Activated T-helper 1 cell treated with Interleukin-2 at 50 U/mL for 16 hours (primary cell): Measurements from ENCODE around the gene HCST.
"Not testable (repeated sequence)": the region's sequence is repeated elsewhere in the genome, so short reads cannot be mapped to it uniquely, and the experiment has no call there.

Source experiments
- DNase-seq: peaks from one replicate; pipeline ENCODE4 v3.0.0-alpha.2; 2020; ENCODE audit warnings: low read depth

The HCST gene

DNA sequence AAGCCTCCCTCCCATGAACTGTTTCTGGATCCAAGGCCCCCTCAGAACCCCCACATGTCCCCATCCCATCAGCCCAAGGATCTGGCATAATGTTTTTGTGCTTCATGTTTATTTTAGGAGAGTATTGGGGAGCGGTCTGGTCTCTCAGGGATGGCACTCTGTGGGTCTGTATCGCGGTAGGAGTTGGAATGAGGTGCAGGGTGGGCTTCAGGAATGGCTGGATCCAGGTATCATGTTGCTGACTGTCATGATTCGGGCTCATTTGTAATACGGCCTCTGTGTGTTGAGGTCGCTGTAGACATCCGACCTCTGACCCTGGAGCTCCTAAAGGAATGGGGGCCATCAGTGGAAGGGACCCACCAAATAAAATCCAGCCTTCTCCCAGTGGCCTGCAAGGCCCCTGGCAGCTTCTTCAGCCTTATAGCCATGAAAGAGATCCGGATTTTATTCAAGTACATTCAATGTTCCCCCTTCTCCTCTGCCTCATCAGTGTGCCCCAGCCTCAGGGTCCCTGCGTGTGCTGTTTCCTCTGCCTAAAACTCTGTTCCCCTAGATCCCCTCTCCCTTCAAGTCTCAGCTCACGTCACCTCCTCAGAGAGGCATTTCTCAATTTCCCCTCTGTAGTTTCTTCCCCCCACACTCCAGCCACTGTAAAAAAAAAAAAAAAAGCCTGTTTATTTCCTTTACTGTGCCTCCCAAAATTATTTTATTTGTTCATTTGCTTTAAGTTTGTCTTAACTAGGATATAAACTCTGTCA lies 2.2 kb downstream of the HCST start:
- DNase-seq = no peak

DNA sequence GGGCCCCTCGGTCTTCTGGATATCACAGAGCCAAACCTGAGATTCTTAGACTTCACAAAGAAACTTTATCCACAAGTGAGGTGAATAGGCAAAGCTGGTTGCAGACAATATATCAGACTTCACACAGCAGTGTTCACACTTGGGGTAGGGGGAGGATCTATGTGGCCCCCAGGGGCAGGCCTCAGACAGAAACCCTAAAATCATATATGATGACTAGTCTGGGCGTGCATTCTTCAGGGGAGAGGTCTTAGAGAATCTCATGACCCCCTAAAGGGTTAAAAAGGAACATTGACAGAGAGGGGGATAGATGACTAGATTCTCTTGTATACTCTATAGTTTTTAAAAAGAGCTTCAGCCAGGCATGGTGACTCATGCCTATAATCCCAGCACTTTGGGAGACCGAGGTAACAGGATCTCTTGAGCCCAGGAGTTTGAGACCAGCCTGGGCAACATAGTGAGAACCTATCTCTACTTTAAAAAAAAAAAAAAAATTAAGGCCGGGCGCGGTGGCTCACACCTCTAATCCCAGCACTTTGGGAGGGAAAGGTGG lies 2.9 kb downstream of the HCST start:
- no peak for DNase-seq

DNA sequence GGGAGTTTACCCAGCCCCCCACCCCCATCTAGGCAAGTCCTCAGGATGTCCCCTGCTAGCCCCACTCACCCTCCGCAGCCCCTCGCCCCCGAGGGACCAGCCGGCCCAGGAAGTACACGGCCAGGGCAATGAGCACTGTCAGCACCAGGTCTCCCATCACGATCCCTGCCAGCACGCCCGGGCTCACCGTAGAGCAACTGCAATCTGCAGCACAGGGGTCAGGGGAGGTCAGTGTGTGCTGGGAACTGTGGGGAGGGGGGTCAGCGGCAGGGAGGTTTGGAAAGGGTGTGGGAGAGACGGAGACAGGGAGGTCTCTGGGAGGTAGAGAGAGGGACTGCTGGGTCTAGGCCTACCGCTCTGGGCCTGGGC lies 5.0 kb downstream of the HCST start:
- DNase-seq = no peak

DNA sequence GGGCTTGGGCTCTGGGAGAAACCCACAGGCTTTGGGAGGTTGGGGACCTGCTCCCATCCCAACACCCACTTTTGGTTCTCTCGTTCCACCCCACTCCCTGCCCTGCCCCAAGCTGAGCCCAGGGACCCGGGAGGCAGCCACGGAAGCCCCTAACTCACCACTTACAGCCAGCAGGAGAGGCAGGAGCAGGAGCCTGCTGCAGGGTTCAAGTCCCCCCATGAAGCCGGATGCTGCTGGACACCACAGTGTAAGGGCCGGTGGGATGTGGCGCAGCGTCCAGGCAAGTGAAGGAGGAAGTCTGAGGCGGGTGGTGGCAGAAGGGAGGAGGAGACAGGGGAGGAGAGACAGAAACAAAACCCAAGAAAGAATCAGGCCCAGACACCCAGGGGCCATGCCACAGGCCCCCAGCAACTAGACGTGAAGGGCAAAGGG lies 5.7 kb downstream of the HCST start, which contains the start of gene TYROBP:
Gene TYROBP (minus strand): TSS at position 286 of the 432 bp plus-strand sequence. CDS start 67 bp downstream, at position 219.
- no peak for DNase-seq

DNA sequence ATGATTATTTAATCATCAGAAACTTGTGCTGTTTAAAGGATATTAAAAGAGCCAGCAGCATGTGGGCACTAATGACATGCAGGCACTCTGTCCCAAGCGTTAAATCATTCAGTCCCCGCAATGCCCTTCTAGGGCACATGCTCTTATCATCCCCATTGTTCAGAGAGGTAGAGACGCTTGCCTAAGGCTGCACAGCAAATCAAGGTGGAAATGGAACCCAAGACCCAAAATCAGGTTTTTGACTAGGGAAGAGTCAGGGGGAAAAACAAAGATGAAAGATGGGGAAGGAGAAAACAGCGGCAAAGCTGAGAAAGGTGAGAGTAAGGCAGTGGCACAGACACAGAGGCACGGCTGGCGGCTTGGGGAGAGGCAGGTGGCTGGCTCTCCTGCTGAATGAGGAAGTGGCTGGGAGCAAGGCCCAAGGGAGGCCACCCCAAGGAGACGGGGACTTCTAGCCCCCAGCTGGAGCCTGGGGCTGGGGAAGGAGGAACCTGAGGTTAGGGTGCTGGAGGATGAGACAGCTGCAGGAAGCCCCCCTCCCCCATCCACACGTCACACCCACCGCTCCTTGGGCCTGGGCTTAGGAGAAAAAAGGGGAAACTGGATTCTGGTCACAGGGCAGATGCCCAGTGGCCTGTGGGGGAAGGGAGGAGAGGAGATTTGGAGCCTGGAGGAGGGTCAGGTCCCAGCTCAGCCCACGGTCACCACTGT lies 6.8 kb downstream of the HCST start:
- no peak for DNase-seq

DNA sequence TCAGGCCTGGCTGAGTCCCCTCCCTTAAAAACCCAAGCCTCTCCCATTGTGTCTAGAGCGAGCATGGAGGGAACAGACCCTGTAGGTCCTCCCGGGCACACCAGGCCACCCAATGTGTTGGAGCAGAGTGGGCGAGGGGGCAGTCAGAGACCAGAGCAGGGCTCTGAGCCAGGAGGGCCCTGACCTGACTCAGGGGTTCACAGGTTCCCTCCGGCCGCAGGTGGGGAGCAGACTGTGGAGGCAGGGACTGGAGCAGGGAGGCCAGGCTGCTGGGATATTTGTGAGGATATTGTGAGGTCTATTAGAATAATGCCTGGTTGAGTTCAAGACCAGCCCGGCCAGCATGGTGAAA lies 7.3 kb downstream of the HCST start:
- DNase-seq = no peak

DNA sequence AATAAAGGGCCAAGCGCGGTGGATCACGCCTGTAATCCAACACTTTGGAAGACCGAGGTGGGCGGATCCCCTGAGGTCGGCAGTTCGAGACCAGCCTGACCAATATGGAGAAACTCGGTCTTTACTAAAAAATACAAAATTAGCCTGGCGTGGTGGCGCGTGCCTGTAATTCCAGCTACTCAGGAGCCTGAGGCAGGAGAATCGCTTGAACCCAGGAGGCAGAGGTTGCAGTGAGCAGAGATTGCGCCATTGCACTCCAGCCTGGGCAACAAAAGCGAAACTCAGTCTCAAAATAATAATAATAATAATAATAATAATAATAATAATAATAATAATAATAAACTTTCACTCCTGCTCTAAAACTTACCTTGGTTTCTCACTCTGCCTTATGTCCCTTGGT lies 8.0 kb downstream of the HCST start:
- DNase-seq = not testable (repeated sequence)

DNA sequence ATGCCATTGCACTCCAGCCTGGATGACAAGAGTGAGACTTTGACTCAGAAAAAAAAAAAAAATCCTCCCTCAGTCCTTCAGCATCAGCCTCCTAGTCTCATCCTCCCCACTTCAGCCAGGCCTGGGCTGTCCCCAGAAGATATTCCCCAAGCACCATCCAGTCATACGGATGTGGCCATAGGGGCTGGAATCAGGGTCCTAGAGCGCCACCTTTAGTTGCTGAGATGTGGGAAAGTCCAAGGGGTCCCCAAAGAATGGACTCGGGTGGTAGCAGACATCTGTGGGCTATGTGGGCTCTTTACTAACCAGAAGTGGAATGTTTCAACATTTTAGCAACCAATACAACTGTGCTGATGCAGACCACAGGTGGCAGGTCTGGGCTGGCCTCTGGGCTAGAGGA lies 8.8 kb downstream of the HCST start:
- no peak for DNase-seq

DNA sequence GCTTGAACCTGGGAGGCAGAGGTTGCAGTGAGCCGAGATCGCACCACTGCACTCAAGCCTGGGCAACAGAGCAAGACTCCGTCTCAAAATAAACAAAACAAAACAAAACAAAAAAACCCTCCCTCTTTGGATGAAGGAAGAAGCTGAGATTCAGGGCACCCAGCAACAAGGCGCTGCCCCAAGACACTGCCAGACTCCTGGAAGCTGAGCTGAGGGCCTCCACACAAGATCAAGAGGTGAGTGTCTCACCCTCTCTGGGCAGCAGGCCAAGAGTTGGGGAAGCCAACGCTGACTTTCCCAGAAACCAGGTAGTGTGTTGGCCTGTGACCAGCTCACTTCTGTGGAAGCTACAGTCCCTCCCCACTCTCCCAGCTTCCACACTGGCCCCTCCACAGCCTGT lies 9.5 kb downstream of the HCST start:
- no peak for DNase-seq

DNA sequence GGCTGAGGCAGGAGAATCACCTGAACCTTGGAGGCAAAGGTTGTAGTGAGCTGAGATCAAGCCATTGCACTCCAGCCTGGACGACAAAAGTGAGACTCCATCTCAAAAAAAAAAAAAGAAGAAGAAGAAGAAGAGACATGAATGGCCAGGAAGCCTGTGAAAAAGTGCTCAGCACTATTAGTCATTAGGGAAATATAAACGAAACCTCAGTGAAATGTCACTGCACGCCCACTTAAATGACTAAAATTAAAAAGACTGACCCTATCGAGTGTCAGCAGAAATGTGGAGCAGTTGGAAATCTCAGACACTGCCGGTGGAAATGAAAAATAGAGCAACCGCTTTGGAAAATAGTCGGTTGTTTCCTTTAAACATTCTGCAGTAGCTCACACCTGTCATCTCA lies 11.3 kb downstream of the HCST start:
- no peak for DNase-seq

DNA sequence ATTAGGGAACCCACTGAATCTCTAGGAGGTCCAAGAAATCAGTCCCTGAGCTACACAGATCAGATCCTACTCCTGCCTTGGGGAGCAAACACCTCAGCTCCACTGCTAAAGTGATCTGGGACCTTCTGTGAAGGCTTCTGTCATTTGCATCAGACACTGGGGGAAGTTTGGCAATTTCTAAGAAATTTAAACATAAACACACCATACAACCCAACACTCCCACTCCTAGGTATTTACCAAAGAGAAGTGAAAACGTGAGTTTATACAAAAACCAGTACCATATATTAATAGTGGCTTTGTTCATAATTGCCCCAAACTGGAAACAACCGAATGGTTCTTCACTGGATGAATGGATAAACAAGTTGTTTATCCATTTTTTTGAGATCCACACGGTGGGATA lies 13.1 kb downstream of the HCST start:
- no peak for DNase-seq

DNA sequence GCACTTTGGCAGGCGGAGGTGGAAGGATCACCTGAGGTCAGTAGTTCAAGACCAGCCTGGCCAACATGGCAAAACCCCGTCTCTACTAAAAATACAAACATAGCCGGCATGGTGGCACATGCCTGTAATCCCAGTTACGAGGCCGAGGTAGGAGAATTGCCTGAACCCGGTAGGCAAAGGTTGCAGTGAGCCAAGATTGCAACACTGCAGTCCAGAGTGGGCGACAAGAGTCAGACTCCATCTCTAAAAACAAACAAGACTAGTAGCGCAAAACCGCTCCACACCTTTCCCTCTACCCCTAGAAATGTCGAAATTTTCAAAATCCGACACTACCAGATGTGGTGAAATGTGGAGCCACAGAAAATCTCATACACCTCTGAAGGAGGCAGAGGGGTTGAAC lies 17.0 kb downstream of the HCST start:
- no peak for DNase-seq

DNA sequence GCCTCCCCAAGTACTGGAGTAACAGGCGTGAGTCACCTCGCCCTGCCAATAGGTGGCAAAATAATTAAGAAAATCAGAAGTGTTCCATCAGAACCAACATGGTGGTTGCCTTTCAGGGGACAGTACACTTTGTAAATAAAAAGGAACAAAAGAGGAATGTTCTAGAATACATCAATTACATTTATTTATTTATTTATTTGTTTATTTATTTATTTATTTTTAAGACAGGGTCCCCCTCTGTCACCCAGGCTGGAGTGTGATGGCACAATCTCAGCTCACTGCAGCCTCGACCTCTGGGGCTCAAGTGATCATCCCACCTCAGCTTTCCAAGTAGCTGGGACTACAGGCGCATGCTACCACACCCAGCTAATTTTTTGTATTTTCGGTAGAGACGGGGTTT lies 18.7 kb downstream of the HCST start:
- DNase-seq = no peak

DNA sequence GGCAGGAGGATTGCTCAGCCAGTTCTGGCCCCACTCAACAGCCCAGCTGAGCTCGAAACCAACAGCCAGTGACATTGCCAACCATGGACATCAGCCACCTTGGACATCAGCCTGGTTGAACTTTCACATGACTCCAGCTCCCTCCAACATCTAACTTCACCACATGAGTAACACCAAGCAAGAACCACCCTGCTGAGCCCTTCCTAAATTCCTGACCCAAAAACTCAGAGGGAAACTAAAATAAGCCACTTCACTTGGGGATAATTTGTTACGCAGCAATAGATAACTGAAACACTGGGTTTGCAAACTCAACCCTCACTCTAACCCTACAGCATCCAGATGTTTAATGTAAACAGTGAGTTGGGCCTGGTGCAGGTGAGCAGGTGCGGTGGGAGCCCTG lies 23.2 kb downstream of the HCST start:
- no peak for DNase-seq

DNA sequence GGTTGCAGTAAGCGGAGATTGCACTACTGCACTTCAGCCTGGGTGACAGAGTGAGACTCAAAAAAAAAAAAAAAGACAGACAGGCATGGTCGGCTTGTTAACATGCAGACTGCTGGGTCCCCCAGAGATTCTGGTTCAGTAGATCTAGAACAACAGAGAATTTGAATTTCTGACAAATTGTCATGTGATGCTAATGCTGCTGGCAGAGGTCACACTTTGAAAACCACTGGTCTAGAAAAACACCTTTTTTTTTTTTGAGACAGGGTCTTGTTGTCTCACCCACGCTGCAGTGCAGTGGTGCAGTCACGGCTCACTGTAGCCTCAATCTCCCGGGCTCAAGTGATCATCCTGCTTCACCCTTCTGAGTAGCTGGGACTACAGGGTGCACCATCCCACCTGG lies 26.2 kb downstream of the HCST start:
- no peak for DNase-seq

DNA sequence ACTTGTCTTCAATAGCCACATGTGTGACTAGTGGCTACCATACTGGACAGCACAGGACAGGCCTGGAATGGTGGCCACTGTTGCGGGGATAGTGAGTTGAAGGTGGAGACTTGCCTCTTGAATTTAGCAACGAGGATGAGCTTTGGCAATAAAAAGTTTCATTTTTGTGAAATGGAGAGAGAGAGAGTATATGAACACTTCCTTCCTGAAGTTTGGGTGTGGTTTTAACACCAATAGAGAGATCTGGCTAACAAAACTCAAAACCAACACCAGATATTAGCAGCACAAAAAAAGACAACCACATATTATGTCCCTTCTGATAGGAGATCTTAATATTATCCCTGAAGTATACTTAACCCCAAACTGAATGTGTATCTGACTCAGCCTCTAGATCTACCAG lies 27.5 kb downstream of the HCST start:
- no peak for DNase-seq

DNA sequence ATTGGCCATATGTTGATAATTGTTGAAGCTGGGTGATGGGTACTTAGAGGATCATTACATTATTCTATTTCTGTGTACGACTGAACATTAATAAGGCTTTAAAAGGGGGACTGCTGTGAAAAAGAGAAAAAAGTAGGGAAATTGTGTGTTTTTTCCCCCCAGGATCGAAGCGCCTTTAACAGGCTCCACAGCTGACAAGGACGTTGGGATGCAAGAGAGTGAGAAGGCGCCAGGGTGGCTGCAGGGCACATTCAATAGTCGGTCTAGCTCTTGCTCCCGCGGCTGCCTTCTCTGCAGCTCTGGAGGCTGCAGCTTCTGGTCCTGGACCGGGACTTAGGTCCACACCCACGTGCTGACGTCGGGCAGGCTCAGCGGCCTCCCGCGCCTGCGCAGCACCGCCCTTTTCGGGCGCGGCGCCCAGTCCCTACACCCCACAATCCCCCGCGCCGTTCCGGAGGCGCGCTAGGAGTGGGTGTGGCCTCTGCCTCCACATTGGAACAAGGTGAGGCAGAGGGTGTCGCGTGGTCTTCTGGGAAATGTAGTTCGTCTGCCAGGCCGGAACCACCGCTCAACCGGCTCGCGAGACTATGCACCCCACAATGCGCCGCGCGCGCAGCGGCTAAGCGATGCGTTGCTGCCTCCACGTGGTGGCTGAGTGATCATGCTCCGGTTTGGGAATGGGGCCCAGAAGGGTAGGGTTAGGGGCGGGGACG lies 29.0 kb downstream of the HCST start:
- DNase-seq = peak; percentile 99

DNA sequence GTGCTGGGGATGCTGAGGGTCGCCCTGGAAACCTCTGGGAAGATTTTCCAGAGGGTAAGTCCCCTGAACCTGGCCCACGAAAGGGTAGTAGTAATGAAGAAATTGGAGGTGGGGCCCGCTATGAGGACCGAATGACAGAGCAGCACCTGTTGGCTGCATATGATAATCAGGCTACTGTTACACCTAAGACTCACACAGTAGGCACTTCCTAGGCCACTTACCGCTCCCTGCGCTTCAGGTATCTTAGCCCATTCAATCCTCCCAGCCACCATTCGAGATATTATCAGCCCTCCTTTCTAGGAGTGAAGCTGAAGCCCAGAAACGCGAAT lies 29.5 kb downstream of the HCST start:
- no peak for DNase-seq

DNA sequence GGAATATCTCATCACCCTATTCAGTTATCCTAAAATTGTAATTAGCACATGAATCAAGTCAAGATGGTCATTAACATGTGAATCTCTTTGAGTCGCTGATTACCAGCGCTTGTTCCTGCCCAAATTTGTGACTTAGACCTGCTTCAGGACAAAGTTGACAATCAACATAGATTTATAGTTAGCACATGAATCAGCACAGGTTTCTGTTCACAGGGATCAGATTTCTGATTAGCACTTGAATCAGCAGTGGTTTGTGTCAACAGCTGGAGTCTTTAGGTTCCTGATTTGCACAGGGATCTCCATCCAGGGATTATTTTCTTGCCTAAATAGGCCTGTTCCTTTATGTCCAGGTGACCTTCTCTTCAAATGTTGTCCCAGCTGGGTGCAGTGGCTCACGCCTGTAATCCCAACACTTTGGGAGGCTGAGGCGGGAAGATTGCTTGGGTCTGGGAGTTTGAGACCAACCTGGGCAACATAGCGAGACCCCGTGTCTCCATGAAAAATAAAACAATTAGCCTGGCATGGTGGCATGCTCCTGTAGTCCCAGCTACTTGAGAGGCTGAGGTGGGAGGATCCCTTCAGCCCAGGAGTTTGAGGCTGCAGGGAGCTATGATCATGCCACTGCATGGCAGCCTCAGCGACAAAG lies 30.1 kb downstream of the HCST start:
- DNase-seq = no peak

DNA sequence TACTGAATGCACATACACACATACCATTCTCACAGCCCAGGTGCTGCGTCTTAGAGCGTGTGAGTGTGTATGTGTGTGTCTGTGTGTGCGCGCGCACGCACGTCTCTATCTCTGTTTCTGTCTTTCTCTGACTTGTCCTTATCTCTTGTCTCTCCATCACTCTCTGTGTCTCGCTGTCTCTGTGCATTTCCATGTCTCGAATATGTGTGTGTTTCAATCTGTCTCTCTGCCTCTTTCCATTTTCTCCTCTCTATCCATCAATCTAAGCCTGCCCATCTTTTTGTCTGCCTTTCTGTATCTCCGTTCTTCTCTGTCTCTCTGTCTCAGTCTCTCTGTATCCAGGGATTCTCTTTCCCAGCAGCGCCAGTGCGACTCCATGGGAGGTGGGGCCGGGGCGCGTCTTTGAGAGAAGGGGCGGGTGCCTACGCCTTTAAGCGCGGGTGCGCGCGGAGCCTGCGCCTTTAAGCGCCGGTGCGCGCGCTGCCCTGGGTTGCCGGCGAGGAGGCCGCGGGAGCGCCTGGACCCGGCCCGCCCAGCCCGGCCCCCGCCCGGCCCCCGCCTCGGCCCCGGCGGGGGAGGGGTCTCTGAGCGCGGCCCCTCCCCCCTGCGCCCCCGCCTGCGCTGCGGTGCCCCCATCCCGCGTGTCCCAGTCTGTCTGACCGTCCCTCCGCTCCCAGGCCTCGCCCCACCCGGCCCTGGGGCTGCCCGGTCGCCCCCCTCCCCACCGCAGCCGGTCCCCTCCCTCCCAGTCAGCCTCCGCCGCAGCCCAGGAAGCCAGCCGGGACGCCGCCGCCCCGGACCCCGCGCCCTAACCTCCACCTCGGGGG lies 33.8 kb downstream of the HCST start, which contains the start of gene LRFN3:
Gene LRFN3 (plus strand): TSS at position 464 of the 827 bp plus-strand sequence. CDS start 3,052 bp downstream, outside the sequence.
- peak; percentile 35 for DNase-seq

DNA sequence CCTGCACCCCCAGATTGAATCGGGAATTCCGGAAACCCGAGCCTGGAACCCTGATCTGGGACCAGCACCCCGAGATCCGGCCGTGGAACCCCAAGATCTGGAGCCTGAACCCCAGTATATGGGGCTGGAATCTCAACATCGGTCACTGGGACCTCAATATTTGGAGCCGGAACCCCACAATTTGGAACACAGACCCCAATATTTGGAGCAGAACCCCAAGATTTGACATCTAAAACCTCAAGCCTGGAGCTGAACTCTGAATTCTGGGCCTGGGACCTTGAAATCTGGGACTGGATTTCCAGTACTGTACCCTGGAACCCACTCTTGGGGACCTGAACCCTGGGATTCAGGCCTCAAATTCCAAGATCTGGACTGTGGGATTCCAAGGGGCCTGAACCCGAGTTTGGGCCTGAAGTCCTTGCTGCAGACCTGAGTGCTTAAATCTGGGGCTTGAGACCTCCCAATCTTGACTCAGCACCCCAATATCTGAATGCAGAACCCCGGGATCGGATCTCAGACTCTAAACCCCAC lies 34.5 kb downstream of the HCST start:
- DNase-seq = no peak
